ENCODE measurements around the gene VEZF1.
A peak's percentile ranks its signal among the peaks of the same experiment; 100 is the strongest.
"Not testable (repeated sequence)": the region's sequence is repeated elsewhere in the genome, so short reads cannot be mapped to it uniquely, and the experiment has no call there.

The VEZF1 gene

GRCh38 chr17:57974053-57974824 is 13.8 kb downstream of the VEZF1 start:
- DNase-seq (ENCODE audit: low read depth), result not testable (repeated sequence)

DNA sequence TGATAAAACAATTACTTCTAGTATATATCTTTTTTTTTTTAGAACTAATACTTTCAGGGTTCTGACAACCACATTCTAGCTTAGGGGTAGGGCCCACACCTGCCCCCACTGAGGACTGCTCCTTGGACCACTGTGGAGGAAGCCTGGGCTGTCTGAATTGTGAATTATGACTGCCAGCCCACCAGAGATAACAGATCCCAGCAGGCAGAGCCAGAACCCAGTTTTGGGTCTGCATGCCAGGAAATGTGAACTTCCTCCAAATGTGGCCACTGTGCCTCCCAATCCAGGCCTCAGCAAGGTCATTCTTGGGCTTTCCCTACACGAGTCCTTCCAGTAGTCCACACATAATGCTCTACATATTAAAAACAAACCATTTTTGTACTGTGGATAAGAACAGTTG is 15.9 kb downstream of the VEZF1 start:
- DNase-seq (ENCODE audit: low read depth), result no peak

DNA sequence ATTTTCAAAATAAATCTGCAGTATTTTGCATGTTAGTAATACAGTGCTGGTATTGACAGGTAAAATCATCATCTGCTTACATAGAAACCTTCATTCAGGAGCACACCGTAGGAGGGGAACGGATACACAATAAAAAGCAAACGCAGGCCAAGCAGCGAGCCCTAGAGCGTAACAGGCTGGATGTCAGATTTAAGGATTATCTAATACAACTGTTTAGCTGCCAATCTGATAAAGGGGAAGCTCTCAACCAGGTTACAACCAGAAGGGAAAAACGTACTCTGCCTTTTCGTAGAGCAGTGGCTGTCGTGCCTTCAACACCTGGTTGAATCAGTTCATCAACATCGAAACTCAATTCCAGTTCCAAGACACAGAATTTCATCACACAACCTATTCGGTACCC is 16.5 kb downstream of the VEZF1 start:
- no peak for DNase-seq (ENCODE audit: low read depth)

GRCh38 chr17:57970710-57971109 is 17.3 kb downstream of the VEZF1 start:
- peak; percentile 70 for DNase-seq (ENCODE audit: low read depth)

DNA sequence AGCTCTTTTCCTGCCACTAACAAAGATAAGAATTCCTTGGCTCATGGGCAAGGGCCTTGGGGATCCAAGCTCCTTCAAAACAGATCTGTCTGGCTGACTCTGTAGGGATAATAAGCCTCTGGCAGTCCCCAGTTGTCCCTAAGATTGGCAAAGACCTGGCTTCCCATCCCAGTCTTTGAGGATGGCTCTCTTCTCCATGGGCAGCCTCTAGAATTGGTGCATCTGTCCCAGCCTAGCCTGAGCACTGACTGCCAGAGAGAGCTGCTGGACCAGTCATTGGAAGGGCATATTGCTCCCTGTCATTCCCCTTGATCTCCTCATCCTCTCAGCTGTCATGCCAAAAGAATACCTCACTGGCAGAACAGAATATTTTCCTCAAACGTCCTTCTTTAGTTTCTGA is 19.6 kb downstream of the VEZF1 start:
- DNase-seq (ENCODE audit: low read depth), result no peak

- DNase-seq (ENCODE audit: low read depth), result no peak
These were observed 21.2 kb downstream of the VEZF1 start for GRCh38 chr17:57966875-57967274.

DNA sequence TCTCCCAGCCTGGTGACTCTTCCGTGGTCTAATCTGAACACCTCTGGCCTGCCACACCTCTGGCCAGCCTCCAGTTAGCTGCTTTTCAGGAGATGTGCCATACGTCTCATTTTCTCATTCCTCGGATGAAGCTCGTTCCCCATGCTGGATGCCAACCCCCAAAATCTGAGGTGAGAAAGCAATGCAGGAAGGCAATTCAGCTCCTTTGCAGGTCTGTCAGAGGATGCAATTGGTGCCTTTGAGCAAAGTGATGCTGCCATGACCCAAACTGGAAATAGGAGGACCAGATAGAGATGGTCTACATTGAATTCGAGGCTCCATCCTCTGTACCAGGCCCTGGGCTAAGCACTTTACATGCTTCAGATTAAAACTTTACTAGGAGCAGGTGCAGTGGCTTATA is 21.8 kb downstream of the VEZF1 start:
- DNase-seq (ENCODE audit: low read depth), result no peak

DNA sequence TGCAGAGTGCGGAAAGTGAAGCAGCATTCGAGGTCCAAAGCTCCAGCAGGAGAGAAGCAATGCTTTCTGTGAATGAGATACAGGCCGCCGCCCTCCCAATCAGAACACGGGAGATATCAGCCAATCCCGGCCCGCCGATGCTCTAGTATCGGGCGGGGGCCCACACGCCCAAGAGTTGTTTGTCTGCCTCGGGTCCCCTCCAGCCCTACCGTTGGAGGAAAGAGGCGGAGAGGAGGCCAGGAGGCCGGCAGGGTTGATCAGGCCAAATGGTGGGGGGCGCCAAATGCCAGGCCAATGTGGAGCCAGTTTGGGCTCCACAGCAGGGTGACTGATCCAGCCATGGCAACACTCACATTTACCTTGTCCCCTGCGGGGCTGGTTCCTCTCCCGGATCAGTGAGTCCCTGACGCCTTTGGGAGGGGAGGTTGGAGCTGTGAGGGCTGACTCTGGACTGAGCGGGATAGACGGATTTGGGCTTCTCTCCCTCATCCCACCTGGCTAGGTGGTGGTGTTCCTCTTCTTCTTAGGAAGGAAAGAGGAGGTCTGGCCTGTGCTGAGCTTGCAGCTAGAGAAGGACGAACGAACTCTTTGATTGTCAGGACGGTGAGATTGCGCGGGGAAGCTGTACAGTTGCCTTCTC is 22.4 kb downstream of the VEZF1 start:
- DNase-seq (ENCODE audit: low read depth), result no peak

- DNase-seq (ENCODE audit: low read depth), result no peak
These were observed 24.9 kb downstream of the VEZF1 start for GRCh38 chr17:57963149-57963511.

DNA sequence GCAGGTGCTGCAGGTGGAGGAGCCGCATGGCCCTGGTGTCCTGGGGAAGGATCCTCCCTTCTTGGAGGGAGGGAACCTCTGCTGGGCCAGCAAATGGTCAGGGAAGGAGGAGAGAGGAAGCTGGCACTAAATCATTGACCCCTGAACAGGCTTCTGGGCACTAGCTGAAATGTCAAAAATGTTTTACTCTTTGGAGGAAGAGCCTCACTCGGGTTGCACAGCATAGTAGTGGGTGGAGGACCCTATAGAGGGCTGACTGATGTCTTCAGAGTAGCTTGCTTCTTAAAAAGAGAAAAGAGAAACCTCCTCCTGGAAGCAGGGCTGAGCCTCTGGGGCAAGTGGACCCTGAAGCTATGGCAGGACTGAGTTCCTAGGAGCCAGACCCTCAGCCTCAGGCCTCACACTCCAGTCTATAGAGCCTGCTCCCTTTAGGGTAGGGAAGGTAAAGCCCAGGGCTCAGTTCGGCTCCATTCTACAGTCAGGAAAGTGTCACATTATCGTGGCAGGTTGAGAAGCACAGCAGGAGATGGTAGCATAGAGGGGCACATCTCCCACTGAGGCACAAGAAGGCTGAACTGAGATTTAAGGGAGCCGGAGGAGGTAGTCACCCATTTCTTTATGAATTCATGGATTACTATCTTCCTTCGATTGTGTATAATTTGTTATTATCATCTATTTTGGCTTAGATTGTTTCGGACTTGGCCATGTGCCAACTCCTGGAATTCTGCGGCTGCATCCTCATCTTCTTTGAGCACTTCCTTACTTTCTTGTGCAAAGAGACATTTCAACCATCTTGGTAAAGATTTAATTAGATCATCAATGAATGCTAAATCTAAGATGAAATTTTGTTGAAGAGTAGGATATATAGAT is 25.5 kb downstream of the VEZF1 start:
- no peak for DNase-seq (ENCODE audit: low read depth)

DNA sequence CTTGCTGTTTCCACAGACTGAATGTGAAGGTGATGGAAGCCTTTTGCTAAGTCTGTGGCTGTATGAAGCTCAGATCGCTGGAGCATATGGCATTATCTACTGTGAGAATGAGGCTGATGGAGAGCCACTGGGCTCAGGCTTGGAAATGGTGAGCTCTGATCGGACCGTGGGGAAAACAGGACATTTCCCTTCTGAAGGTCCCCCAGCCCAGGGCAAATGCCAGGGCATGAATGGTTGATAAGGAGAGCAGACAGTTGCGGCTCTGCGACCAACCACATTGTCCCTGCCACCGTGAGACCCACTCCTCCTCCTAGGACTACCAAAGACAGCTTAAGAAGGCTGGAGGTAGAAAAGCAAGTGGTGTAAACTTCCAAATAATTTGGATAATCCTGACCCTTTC is 28.1 kb downstream of the VEZF1 start:
- no peak for DNase-seq (ENCODE audit: low read depth)

DNA sequence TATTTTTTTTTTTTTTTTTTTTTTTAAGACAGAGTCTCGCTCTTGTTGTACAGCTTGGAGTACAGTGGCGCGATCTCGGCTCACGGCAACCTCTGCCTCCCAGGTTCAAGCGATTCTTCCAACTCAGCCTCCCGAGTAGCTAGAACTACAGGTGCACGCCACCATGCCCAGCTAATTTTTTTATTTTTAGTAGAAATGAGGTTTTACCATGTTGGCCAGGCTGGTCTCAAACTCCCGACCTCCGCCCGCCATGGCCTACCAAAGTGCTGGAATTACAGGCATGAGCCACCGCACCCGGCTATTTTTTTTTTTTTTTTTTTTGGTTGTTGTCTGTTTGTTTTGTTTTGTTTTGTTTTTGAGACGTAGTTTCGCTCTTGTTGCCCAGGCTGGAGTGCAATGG is 29.7 kb downstream of the VEZF1 start:
- DNase-seq (ENCODE audit: low read depth), result not testable (repeated sequence)

- DNase-seq (ENCODE audit: low read depth), result no peak
These were observed 30.2 kb downstream of the VEZF1 start for GRCh38 chr17:57957886-57958285.

- no peak for DNase-seq (ENCODE audit: low read depth)
These were observed 30.8 kb downstream of the VEZF1 start for GRCh38 chr17:57957120-57957850.

- DNase-seq (ENCODE audit: low read depth), result no peak
These were observed 31.5 kb downstream of the VEZF1 start for GRCh38 chr17:57956291-57957119.

DNA sequence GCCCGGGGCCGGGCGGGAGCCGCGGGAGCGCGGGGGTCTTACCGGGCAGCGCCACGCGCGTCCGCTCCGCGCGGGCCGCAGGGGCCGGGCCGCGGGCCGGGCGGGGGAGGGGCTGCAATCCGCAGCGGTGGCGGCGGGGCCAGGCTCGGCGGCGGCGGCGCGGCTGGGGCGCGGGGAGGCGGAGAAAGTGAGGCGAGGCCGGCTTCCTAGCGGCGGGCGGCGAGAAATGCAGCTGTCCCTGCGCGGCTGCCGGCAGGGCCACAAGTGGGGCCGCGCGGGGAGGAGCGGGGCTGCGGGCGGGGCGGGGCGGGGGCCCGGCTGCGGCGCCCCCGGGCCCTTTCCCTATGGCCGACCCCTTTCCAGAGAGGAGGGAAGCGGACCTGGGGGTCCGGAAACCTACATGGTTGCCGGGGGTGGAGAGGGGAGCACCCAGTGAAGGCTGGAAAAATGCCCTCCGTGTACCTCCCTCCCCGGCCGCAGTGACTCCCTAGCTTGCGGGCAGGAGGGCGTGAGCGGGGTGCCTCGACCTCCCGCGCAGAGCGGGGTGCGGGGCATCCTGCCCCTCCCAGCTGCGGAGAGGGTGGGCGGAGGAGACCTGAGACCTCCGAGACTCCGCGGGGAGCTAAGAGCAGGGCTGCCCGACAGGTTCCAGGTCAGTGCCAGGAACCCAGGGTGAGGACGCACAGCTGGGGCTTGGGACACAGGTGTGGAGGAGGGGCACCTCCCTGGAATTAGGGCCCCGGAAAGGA is 32.7 kb downstream of the VEZF1 start, which contains the start of gene CUEDC1:
Gene CUEDC1, minus strand, starts transcription at position 230 of the 749 bp plus-strand sequence. CDS start 69,848 bp downstream, outside the sequence.
- DNase-seq (ENCODE audit: low read depth), result peak; percentile 63

DNA sequence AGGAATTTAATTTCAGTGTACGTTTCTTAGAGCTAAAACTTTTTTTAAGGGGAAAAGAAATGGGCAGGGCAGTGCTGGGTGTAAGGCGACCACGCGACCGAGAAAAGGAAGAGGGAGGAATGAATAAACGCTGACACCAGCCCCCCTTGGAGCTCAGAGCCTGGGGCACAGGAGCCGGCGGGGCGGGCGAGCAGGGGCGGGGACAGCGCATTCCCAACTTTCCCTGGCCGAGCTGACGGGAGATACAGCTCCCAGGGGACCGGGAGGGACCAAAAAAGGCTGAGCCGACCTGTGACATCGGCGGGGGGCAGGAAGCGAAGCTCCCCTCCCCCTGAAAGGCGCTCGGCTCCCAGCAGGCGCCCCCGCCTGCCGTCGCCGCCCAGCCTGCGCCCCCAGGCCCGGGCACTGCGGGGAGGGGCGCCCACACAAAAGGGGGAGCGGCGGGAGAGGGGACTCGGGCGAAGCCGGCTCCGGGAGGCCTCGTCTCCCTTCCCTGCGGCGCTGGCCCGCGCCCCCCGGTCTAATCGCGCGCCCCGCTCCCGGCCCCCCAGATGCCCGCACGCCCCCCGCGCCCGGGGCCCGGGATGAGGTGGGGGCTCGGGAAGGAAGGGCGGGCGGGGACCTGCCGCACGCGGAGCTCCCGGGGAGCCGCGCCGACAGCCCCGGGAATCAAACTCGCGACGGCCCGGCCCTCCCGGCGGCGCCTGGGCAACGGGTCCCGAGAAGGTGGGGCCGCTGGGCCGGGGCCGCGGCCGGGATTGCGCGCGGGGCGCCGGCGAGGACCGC is 33.5 kb downstream of the VEZF1 start:
- DNase-seq (ENCODE audit: low read depth), result peak; percentile 88

- no peak for DNase-seq (ENCODE audit: low read depth)
These were observed 34.2 kb downstream of the VEZF1 start for GRCh38 chr17:57953705-57954396.

DNA sequence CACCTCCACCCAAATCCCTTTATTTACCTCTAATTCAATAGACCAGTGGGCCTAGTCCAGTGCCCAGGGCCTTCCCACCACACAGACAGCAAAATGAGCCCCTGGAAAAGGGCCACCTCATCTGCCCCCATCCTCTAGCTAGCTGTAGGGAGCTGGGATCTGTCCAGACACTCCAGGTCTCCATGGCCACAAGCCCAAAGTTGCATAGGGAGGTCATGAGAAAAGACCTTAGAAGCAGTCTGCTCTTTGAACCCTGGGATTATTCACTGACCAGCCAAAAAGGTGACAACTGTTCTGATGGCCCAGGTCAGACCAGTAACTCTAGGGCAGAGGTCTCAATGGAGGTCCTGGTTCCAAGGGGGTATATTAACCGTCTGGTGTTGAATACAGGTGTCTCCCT is 34.8 kb downstream of the VEZF1 start:
- DNase-seq (ENCODE audit: low read depth), result no peak

All from fibroblast of gingiva (primary cell).